HCT116 (cell line): ENCODE results near the gene CCDC192. TPM values are rescaled to one million over a fixed set of nuclear protein-coding genes. Genes with fewer than 3 reads are reported as not detected.
"Not testable (repeated sequence)": the region's sequence is repeated elsewhere in the genome, so short reads cannot be mapped to it uniquely, and the experiment has no call there.

Source experiments
- ATAC-seq: fragments of 200-7000 bp; cut with Tn5 transposase; 2 replicates; pipeline ENCODE4 v1.9.1; 2020; ENCODE audit warnings: mild to moderate bottlenecking, moderate library complexity
- BruUV-seq: library from RNA; stranded (reverse); fragments of 400-500 nt; replicated peaks from 2 replicates; lab custom pipeline; 2021; lab: Mats Ljungman, UMichigan
- CTCF ChIA-PET: fragments of 300-600 bp; sonication (Branson Sonifier 250); formaldehyde crosslinking; loops from one replicate; lab custom pipeline; 2021; ENCODE audit warnings: antibody characterized with exemption; lab: Charles Lee
- POLR2A ChIA-PET: fragments of 300-600, 350-600 bp; sonication (Branson Sonifier 250); formaldehyde crosslinking; loops from one replicate; lab custom pipeline; 2021; ENCODE audit warnings: antibody characterized with exemption; lab: Charles Lee
- RAD21 ChIA-PET, 2 experiments: fragments of 300-600 bp; sonication (Branson Sonifier 250); formaldehyde crosslinking; loops; one replicate each; lab custom pipeline; 2023; ENCODE audit warnings: low total read pairs in 2 of 2; ENCODE audit not compliant: uncharacterized antibody in 2 of 2, unreplicated experiment in 2 of 2, low non-redundant PET in 1 of 2; lab: Charles Lee
- DNase-seq: peaks from one replicate; pipeline ENCODE4 v3.0.0-alpha.2; 2010; ENCODE audit warnings: low read depth, low spot score
- H2AFZ ChIP-seq: fragments of 200-600 bp; shearing (Covaris generic), sonication (generic); 2 replicates; pipeline ENCODE4 v1.6.1; 2017; ENCODE audit warnings: low read depth, mixed run types, mixed read lengths, antibody characterized with exemption, low read length; ENCODE audit not compliant: poor library complexity, severe bottlenecking
- H3K27ac ChIP-seq: 2 replicates; pipeline ENCODE4 v1.5.1; 2012; ENCODE audit warnings: low read depth, low read length
- H3K27me3 ChIP-seq: fragments of 200-600 bp; sonication (generic); 2 replicates; pipeline ENCODE4 v1.6.1; 2016; ENCODE audit warnings: mixed run types, low read length, mixed read lengths; ENCODE audit not compliant: insufficient read depth
- H3K36me3 ChIP-seq, 2 experiments: fragments of 200-500 bp in 1 of 2; fragments of 200-600 bp in 1 of 2; sonication (Bioruptor generic) in 1 of 2; sonication (generic) in 1 of 2; 2 replicates each; pipeline versions ENCODE4 v1.5.1 to v1.6.1; 2014 to 2016; ENCODE audit warnings: low read length in 2 of 2, inconsistent platforms in 1 of 2, mixed read lengths in 1 of 2, mixed run types in 1 of 2; ENCODE audit not compliant: insufficient read depth in 2 of 2, control insufficient read depth in 1 of 2
- H3K4me1 ChIP-seq, 2 experiments: fragments of 200-600 bp in 1 of 2; sonication (generic) in 1 of 2; 2 replicates each; pipeline versions ENCODE4 v1.5.1 to v1.6.1; 2012 to 2017; ENCODE audit warnings: low read length in 2 of 2, inconsistent platforms in 1 of 2, mild to moderate bottlenecking in 1 of 2, mixed read lengths in 1 of 2, mixed run types in 1 of 2, moderate library complexity in 1 of 2; ENCODE audit not compliant: insufficient read depth in 2 of 2, control insufficient read depth in 1 of 2
- H3K4me2 ChIP-seq: fragments of 200-600 bp; sonication (generic); 2 replicates; pipeline ENCODE4 v1.6.1; 2017; ENCODE audit warnings: mixed run types, low read length, mixed read lengths
- H3K4me3 ChIP-seq, 2 experiments: fragments of 200-600 bp in 1 of 2; sonication (generic) in 1 of 2; replicated peaks in 1 of 2; 2 replicates each; pipeline ENCODE4 v1.5.1; 2011 to 2016; ENCODE audit warnings: low read length in 2 of 2, control low read depth in 1 of 2, low read depth in 1 of 2, mild to moderate bottlenecking in 1 of 2, mixed read lengths in 1 of 2, mixed run types in 1 of 2
- H3K79me2 ChIP-seq: fragments of 200-600 bp; sonication (generic); 2 replicates; pipeline ENCODE4 v1.6.1; 2017; ENCODE audit warnings: mild to moderate bottlenecking, mixed run types, low read length, moderate library complexity, mixed read lengths; ENCODE audit not compliant: insufficient read depth
- H3K9ac ChIP-seq: fragments of 200-600 bp; sonication (generic); 2 replicates; pipeline ENCODE4 v1.6.1; 2016; ENCODE audit warnings: low read length, mixed read lengths
- H3K9me2 ChIP-seq: fragments of 200-600 bp; sonication (generic), shearing (Covaris generic); 2 replicates; pipeline ENCODE4 v1.6.1; 2017; ENCODE audit warnings: mixed run types, mild to moderate bottlenecking, moderate library complexity; ENCODE audit not compliant: insufficient read depth
- H3K9me3 ChIP-seq, 2 experiments: fragments of 200-500 bp in 1 of 2; fragments of 200-600 bp in 1 of 2; sonication (Bioruptor generic) in 1 of 2; sonication (generic) in 1 of 2; 2 replicates each; pipeline ENCODE4 v1.6.1; 2014 to 2017; ENCODE audit warnings: low read length in 2 of 2, mixed read lengths in 2 of 2, inconsistent platforms in 1 of 2, low read depth in 1 of 2, mild to moderate bottlenecking in 1 of 2, mixed run types in 1 of 2, moderate library complexity in 1 of 2; ENCODE audit not compliant: control insufficient read depth in 1 of 2, insufficient read depth in 1 of 2
- H4K20me1 ChIP-seq: fragments of 200-600 bp; sonication (generic), shearing (Covaris generic); 2 replicates; pipeline ENCODE4 v1.6.1; 2017; ENCODE audit warnings: mixed run types, mild to moderate bottlenecking, moderate library complexity; ENCODE audit not compliant: insufficient read depth
- CBX3 ChIP-seq: IDR thresholded peaks from 2 replicates; pipeline ENCODE4 v1.6.1; 2012; ENCODE audit warnings: low read depth
- CEBPB ChIP-seq: IDR thresholded peaks from 2 replicates; pipeline ENCODE4 v1.6.1; 2012; ENCODE audit warnings: low read depth
- CTCF ChIP-seq, 3 experiments: fragments of 200-600 bp in 1 of 3; sonication (generic) in 1 of 3; IDR thresholded peaks in 2 of 3; conservative IDR thresholded peaks in 1 of 3; 2 replicates each; pipeline ENCODE4 v1.5.1; 2012 to 2017; ENCODE audit warnings: low read depth in 2 of 3, low read length in 2 of 3, antibody characterized with exemption in 1 of 3, borderline replicate concordance in 1 of 3, control low read depth in 1 of 3, mild to moderate bottlenecking in 1 of 3, mixed read lengths in 1 of 3, mixed run types in 1 of 3, moderate library complexity in 1 of 3; ENCODE audit not compliant: insufficient read depth in 1 of 3
- MAX ChIP-seq: IDR thresholded peaks from 2 replicates; pipeline ENCODE4 v1.6.1; 2012
- RAD21 ChIP-seq: IDR thresholded peaks from 2 replicates; pipeline ENCODE4 v1.6.1; 2012; ENCODE audit warnings: low read depth, mild to moderate bottlenecking
- TCF7L2 ChIP-seq: IDR thresholded peaks from 2 replicates; pipeline ENCODE4 v1.7.0; 2011; ENCODE audit warnings: borderline replicate concordance, inconsistent platforms; ENCODE audit not compliant: insufficient read depth, insufficient read length; ENCODE audit errors: extremely low read depth
- intact Hi-C: fragments of 100-400 bp; cut with micrococcal nuclease; formaldehyde crosslinking; loops from 2 replicates; pipeline ENCODE4 v1.10.0; 2022
- total RNA-seq: library from RNA; stranded (reverse); gene quantifications from one replicate; pipeline ENCODE4 v1.2.1, GENCODE V29; 2021; ENCODE audit not compliant: unreplicated experiment

CCDC192 gene
- total RNA-seq, 1 experiment from 2014 or later, result not detected

GRCh38 chr5:127673117-127673800 is 29.9 kb upstream of the CCDC192 start (continued):
- TF ChIP-seq TCF7L2 (no peak), CEBPB (no peak), MAX (no peak), CBX3 (no peak), RAD21 (no peak), CTCF (IDR thresholded peaks at IDR 0.05 in 2 of 3, conservative IDR thresholded peaks at IDR 0.05 in 1 of 3; ENCODE audit: borderline replicate concordance in 1 of 3, insufficient read depth in 1 of 3, low read depth in 2 of 3, low read length in 2 of 3) (no peak)

- CTCF ChIA-PET, POLR2A ChIA-PET, H3K79me2 ChIP-seq, H3K4me2 ChIP-seq, H3K27ac ChIP-seq, H4K20me1 ChIP-seq, H3K9ac ChIP-seq, H3K36me3 ChIP-seq, DNase-seq, H3K27me3 ChIP-seq, H3K4me3 ChIP-seq, H3K9me2 ChIP-seq, ATAC-seq, RAD21 ChIA-PET, H2AFZ ChIP-seq, H3K9me3 ChIP-seq, BruUV-seq, H3K4me1 ChIP-seq: not testable (repeated sequence)
- intact Hi-C loops, result loop anchor here (5.0 kb wide), 1 partner anchor 135 kb away; no protein-coding TSS in a partner anchor
These were observed 26.2 kb upstream of the CCDC192 start for GRCh38 chr5:127676951-127677350.

GRCh38 chr5:127679691-127680330 is 23.4 kb upstream of the CCDC192 start:
- H3K27ac ChIP-seq, H2AFZ ChIP-seq, DNase-seq, H3K27me3 ChIP-seq, H3K9me3 ChIP-seq, H3K4me3 ChIP-seq, CTCF ChIA-PET, H3K9me2 ChIP-seq, RAD21 ChIA-PET, BruUV-seq, H3K9ac ChIP-seq, H3K4me2 ChIP-seq, H4K20me1 ChIP-seq, H3K79me2 ChIP-seq, H3K4me1 ChIP-seq, POLR2A ChIA-PET, H3K36me3 ChIP-seq, ATAC-seq: not testable (repeated sequence)
- intact Hi-C loops, result loop anchor here (5.0 kb wide), 1 partner anchor 132 kb away; no protein-coding TSS in a partner anchor
